Stimulated activated CD8-positive, alpha-beta memory T cell treated with anti-CD3 and anti-CD28 coated beads, Interleukin-4, amount 100 ng/mL, for 1 hour (primary cell): ENCODE results near the gene PSEN1.

Source experiments
- DNase-seq, 2 donors: peaks; one replicate each; pipeline ENCODE4 v3.0.0-alpha.2; 2020; ENCODE audit warnings: low read depth in 2 of 2, low spot score in 1 of 2

PSEN1 gene

DNA sequence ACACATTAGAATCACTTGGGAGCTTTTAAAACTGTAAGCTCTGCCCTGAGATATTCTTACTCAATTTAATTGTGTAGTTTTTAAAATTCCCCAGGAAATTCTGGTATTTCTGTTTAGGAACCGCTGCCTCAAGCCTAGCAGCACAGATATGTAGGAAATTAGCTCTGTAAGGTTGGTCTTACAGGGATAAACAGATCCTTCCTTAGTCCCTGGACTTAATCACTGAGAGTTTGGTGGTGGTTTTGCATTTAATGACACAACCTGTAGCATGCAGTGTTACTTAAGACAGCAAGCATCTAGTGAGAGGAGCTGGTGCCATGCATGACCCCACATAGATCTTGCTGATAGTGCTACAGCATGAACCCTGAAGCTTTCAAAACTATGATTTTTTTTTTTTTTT is 81.1 kb downstream of the PSEN1 start:
- DNase-seq: no peak

GRCh38 chr14:73220061-73220460 is 83.8 kb downstream of the PSEN1 start:
- no peak for DNase-seq

- DNase-seq: no peak
Observed at GRCh38 chr14:73220634-73221033, 84.3 kb downstream of the PSEN1 start.

DNA sequence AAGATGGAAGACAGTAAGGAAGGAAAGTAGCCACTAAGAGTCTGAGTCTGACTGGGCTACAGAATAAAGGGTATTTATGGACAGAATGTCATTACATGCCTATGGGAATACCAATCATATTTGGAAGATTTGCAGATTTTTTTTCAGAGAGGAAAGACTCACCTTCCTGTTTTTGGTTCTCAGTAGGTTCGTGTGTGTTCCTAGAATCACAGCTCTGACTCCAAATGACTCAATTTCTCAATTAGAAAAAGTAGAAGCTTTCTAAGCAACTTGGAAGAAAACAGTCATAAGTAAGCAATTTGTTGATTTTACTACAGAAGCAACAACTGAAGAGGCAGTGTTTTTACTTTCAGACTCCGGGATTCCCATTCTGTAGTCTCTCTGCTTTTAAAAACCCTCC is 85.6 kb downstream of the PSEN1 start:
- no peak for DNase-seq

DNA sequence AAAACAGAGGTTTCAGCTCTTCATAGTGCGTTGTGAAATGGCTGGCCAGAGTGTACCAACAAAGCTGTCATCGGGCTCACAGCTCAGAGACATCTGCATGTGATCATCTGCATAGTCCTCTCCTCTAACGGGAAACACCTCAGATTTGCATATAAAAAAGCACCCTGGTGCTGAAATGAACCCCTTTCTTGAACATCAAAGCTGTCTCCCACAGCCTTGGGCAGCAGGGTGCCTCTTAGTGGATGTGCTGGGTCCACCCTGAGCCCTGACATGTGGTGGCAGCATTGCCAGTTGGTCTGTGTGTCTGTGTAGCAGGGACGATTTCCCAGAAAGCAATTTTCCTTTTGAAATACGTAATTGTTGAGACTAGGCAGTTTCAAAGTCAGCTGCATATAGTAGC is 86.7 kb downstream of the PSEN1 start:
- no peak for DNase-seq

DNA sequence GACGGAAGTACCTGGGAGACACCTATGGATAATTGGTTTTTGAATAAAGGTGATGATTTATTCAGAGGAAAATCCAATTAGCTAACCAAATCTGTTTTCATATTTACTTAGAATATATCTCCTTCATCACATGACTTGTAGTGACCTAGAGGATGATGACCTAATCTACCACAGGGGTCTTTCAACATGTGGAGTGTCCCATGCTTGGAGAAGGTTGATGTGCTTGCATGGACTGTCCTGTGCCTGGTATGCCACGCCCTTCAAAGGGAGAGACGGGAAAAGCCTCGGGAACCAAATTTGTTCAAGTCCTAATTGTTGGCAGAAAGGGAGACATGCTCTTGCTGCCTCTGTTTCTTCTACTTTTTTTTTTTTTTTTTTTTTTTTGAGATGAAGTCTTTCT is 89.2 kb downstream of the PSEN1 start:
- no peak for DNase-seq

DNA sequence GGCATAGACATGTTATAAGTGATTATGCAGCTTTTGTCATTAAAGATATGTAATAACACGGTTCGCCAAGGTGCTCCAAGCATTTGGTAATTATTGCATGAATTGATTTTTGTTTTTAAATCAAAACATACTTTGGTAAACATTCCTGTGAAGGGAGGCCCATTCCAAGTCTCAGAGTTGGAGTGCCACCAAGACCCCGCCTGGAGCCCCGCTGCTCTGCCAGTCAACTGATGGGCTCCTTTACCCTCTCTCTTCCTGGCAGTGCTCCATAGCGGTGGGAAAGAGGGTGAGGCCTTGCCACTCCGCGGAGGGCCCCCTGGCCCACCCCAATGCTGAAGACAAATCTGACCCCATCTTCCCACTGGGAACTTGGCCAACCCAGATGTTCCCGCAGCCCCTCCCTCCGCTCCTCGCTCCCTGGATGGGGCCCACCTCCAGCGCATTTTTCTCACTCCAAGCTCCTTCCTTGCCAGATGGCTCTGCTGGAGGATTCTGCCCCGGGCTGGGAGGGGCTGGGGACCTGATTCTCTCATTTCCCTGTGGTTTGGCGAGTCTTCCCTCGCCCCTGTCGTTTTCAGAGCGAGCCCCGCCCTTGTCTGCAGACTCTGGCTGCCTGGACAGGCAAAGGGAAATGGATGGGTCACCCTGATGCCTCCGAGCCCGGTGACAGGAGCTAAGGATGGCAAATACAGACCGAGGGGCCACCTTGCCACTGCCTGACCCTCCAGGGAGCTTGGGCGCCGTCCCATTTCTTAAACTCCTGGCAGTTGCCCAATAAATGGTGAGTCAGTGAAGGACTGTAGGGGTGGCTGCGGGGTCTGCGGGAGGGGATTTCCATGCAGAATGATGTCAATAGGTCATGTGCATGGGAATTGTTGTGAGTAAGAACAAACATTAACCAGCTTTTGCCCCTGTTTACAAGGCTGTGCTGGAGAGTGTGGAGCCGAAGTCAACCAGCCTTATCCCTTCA is 91.8 kb downstream of the PSEN1 start:
- DNase-seq: no peak

GRCh38 chr14:73230051-73230450 is 93.7 kb downstream of the PSEN1 start:
- DNase-seq: no peak

- no peak for DNase-seq
Observed at GRCh38 chr14:73231981-73232851, 95.9 kb downstream of the PSEN1 start.

DNA sequence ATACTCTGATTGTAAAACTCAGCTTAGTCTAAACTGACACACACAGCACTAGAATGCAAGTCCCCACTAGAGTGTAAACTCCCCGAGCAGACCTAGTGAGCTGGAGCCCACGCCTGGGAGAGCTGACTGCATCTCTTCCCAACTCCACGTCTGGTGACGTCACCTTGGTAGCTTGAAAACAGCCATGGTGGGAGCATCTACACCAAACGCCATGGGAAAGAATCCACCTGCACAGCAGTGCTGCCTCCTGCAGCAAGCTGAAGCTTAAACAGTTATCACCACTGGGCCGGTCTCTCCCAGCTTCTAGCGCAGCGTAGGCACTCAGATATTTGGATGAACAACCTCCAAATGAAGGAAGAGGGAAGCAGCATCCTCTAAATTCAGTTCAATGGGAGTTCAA is 96.7 kb downstream of the PSEN1 start:
- no peak for DNase-seq

- no peak for DNase-seq
Observed at GRCh38 chr14:73233564-73233963, 97.3 kb downstream of the PSEN1 start.

GRCh38 chr14:73234029-73234428 is 97.7 kb downstream of the PSEN1 start:
- DNase-seq: no peak

DNA sequence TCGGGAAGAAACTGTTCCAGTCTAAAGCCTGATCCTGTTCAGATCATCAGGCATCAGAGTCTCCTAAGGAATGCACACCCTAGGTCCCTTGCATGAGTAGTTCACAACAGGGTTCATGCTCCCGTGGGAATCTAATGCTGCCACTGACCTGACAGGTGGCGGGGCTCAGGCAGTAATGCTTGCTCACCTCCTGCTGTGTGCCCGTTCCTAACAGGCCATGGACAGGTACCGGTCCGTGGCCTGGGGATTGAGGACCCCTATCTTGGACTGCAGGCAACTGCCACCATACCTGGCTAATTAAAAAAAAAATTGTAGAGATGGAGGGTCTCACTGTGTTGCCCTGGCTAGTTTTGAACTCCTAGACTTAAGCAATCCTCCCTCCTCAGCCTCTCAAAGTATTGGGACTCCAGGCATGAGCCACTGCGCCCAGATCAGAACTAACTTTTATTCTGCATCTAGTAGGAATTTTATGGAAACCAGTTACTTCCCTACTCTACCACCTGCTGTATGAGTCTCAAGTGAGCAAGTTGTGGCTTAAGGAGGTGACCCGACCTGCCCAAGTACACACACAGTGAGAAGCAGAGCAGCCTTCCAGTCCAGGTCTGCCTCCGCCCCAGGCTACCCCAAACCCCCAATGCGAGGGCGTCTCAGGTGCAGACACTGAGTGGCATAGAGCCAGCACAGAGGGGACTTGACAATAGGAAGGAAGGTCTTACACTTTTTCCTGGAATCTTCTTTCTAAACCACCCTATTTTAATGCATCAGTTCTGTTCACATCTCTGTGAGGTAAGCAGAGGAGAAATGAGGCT is 98.5 kb downstream of the PSEN1 start:
- no peak for DNase-seq

DNA sequence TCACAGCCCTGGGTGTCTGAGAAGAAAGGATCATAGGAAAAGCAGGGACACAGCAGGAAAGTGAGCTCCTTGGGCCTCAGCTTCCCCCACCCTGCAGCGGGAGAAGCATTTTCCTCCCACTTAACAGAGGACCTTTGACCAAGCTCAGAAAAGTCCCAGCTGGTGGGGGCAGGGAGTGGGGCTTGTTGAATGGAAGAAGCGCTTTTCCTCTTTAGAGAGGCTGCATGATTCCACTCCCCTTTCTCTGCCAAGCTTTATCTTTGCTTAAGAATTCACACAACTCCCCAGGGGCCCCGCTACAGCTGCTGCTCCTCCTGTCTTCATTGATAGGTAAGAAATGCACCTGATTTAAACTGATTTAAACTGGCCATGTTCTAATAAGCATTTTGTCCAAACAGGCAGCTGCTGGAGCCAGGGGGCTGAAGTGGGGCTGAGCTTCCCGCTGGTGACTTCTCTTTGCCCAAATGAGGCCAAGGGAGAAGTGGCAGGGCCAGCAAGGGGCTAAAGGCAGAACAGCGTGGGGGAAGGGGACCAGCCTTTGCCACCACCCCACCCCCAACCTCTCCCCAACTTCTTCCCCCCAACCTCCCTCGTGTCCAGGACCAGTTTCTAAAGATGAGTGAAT is 99.3 kb downstream of the PSEN1 start:
- DNase-seq: no peak

- DNase-seq: no peak
Observed at GRCh38 chr14:73236157-73236556, 99.8 kb downstream of the PSEN1 start.

- no peak for DNase-seq
Observed at GRCh38 chr14:73236752-73237218, 100.5 kb downstream of the PSEN1 start.

DNA sequence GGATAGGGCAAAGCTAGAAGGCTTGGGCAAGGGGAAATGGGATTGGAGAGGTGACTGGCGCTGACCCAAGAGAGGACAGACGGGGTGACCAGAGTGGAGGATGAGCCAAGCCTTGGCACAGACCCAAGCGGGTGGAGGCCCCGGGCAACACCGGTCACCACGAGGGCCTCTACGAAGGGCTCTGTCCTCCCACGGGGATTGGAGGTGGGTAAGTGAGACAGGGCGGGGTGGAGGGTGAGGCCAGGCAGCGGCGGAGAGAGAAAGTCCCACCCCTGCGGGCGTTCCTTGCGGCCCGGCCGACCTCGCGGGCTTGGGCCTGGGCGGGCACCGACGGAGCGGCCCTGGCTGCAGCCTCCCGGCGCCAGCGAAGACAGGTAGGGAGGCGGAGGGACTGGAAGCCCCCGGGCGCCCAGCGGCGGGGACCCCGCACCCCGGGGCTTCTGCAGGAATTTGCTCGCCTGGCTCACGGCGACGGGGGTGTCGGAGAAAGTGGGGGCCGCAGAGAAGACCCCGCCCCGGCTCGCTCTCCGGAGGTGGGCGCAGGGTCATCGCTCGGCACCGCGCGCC is 101.0 kb downstream of the PSEN1 start, which contains the start of gene PAPLN:
Gene PAPLN, plus strand, starts transcription at position 288 of the 567 bp plus-strand sequence. CDS start 2,273 bp downstream, outside the sequence.
- DNase-seq: no peak

DNA sequence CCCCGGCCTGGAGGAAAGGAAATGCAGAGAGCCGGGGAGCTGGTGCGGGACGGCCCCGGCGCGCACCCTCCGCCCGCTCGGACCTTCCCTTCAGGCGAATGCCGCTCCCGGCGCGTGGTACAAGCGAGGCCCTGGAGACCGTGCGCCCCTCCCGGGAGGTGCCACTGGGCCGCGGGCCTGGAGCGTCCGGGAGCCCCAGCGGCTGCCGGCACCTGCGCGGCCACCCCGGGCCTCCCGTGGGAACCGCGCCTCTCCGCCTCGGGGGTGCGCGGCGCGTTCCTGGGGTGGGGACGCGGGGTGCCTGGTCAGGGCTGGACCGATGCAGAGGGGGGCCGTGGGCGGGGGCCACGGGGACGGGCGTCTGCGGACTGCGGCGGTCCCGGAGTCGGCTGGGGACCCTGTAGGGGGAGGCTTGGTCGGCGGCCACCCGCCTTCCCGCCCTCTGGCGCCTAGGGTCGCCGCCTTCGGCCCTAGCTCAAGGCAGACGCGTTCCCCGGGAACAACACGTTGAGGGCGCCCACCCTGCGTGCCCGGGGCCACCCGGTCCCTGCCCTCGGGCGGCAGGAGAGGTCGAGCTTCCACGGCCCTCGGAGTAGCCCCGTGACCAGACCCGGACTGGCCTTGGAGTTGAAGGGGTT is 101.6 kb downstream of the PSEN1 start:
- no peak for DNase-seq

GRCh38 chr14:73238424-73238852 is 102.1 kb downstream of the PSEN1 start:
- no peak for DNase-seq

DNA sequence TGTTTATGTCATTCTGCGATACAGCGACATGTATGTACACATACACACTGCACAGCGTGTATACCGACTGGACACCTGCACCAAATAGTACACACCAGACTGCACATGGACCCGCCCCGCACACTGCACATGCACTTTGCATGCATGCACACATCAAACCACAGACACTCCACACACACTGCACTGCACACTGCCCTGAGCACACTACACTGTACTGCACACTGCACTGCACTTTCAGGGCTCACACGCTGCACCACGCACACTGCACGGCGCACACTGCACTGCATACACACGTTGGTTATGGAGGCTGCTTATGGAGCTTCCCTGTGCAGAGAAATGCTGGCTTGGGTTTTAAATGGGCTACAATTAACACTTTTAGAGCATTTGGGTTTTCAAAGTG is 102.6 kb downstream of the PSEN1 start:
- DNase-seq: no peak
